Activated CD8-positive, alpha-beta memory T cell treated with anti-CD3 and anti-CD28 coated beads for 1 hour (primary cell): ENCODE data around the gene SUCLG2.
"Not testable (repeated sequence)": the region's sequence is repeated elsewhere in the genome, so short reads cannot be mapped to it uniquely, and the experiment has no call there.

Experiments
- DNase-seq, 2 donors: peaks; one replicate each; pipeline ENCODE4 v3.0.0-alpha.2; 2020; ENCODE audit warnings: low read depth in 1 of 2; ENCODE audit errors: extremely low read depth in 1 of 2

SUCLG2 gene

GRCh38 chr3:67614195-67614594 lies 40.2 kb downstream of the SUCLG2 start:
- no peak for DNase-seq

- no peak for DNase-seq
These were observed 44.0 kb downstream of the SUCLG2 start for GRCh38 chr3:67610458-67610857.

- no peak for DNase-seq
These were observed 44.7 kb downstream of the SUCLG2 start for GRCh38 chr3:67609709-67610108.

GRCh38 chr3:67608034-67608433 lies 46.4 kb downstream of the SUCLG2 start:
- no peak for DNase-seq

- no peak for DNase-seq
These were observed 49.0 kb downstream of the SUCLG2 start for GRCh38 chr3:67605377-67605776.

- DNase-seq, result no peak
These were observed 51.6 kb downstream of the SUCLG2 start for GRCh38 chr3:67602816-67603215.

- DNase-seq, result no peak
These were observed 52.3 kb downstream of the SUCLG2 start for GRCh38 chr3:67601919-67602608.

- DNase-seq, result no peak
These were observed 53.0 kb downstream of the SUCLG2 start for GRCh38 chr3:67601385-67601784.

- DNase-seq, result no peak
These were observed 54.6 kb downstream of the SUCLG2 start for GRCh38 chr3:67599821-67600220.

GRCh38 chr3:67598814-67599556 lies 55.4 kb downstream of the SUCLG2 start:
- no peak for DNase-seq

- DNase-seq, result no peak
These were observed 59.0 kb downstream of the SUCLG2 start for GRCh38 chr3:67595424-67595823.

- no peak for DNase-seq
These were observed 60.6 kb downstream of the SUCLG2 start for GRCh38 chr3:67593761-67594234.

GRCh38 chr3:67592057-67592456 lies 62.4 kb downstream of the SUCLG2 start:
- no peak for DNase-seq

GRCh38 chr3:67587811-67588210 lies 66.6 kb downstream of the SUCLG2 start:
- DNase-seq, result no peak

GRCh38 chr3:67587301-67587700 lies 67.1 kb downstream of the SUCLG2 start:
- DNase-seq, result no peak

GRCh38 chr3:67584608-67585007 lies 69.8 kb downstream of the SUCLG2 start:
- not testable (repeated sequence) for DNase-seq

- no peak for DNase-seq
These were observed 73.9 kb downstream of the SUCLG2 start for GRCh38 chr3:67580430-67581000.

GRCh38 chr3:67578416-67578815 lies 76.0 kb downstream of the SUCLG2 start:
- no peak for DNase-seq

GRCh38 chr3:67576441-67576840 lies 78.0 kb downstream of the SUCLG2 start:
- DNase-seq, result no peak

GRCh38 chr3:67569324-67569723 lies 85.1 kb downstream of the SUCLG2 start:
- DNase-seq, result no peak

- no peak for DNase-seq
These were observed 86.5 kb downstream of the SUCLG2 start for GRCh38 chr3:67567893-67568292.

GRCh38 chr3:67564973-67565372 lies 89.4 kb downstream of the SUCLG2 start:
- DNase-seq, result no peak
